Common myeloid progenitor, CD34-positive (primary cell): ENCODE measurements around the gene RANGAP1.
"Not testable (repeated sequence)": the region's sequence is repeated elsewhere in the genome, so short reads cannot be mapped to it uniquely, and the experiment has no call there.

Experiments
- CTCF ChIA-PET: fragments of 350-600 bp; sonication (Branson Sonifier 250); formaldehyde crosslinking; loops from one replicate; lab custom pipeline; 2021; ENCODE audit warnings: antibody characterized with exemption; lab: Charles Lee
- POLR2A ChIA-PET: fragments of 350-600 bp; sonication (Branson Sonifier 250); formaldehyde crosslinking; loops from one replicate; lab custom pipeline; 2021; ENCODE audit warnings: antibody characterized with exemption; lab: Charles Lee
- DNase-seq, 3 donors: peaks; one replicate each; pipeline versions ENCODE4 v3.0.0 to v3.0.0-alpha.2; 2013
- H3K27ac ChIP-seq, 2 experiments: 1 replicate in 1 of 2; 2 replicates in 1 of 2; pipeline ENCODE4 v1.7.0; 2013; ENCODE audit warnings: inconsistent platforms in 2 of 2, low read length in 2 of 2, mild to moderate bottlenecking in 2 of 2, low read depth in 1 of 2, moderate library complexity in 1 of 2; ENCODE audit not compliant: severe bottlenecking in 2 of 2, insufficient read depth in 1 of 2, poor library complexity in 1 of 2
- H3K27me3 ChIP-seq, 5 experiments: replicated peaks in 2 of 5; 1 replicate in 3 of 5; 2 replicates in 2 of 5; pipeline versions ENCODE4 v1.6.1 to v1.7.0; 2013; ENCODE audit warnings: low read length in 4 of 5, mild to moderate bottlenecking in 2 of 5, moderate library complexity in 2 of 5, inconsistent platforms in 1 of 5; ENCODE audit not compliant: insufficient read depth in 5 of 5, control insufficient read depth in 4 of 5
- H3K36me3 ChIP-seq, 4 experiments: 1 replicate in 2 of 4; 2 replicates in 2 of 4; pipeline versions ENCODE4 v1.6.1 to v1.7.0; 2013; ENCODE audit warnings: low read length in 3 of 4, control low read depth in 1 of 4, mild to moderate bottlenecking in 1 of 4; ENCODE audit not compliant: control insufficient read depth in 4 of 4, insufficient read depth in 4 of 4
- H3K4me1 ChIP-seq, 4 experiments: 1 replicate in 3 of 4; 2 replicates in 1 of 4; pipeline versions ENCODE4 v1.6.1 to v1.7.1; 2013; ENCODE audit warnings: low read length in 3 of 4, mild to moderate bottlenecking in 3 of 4, control low read depth in 1 of 4, inconsistent platforms in 1 of 4, moderate library complexity in 1 of 4; ENCODE audit not compliant: control insufficient read depth in 4 of 4, insufficient read depth in 4 of 4; ENCODE audit errors: control extremely low read depth in 1 of 4
- H3K4me3 ChIP-seq, 7 experiments: 1 replicate in 4 of 7; 2 replicates in 3 of 7; pipeline versions ENCODE4 v1.5.1 to v1.7.0; 2013; ENCODE audit warnings: mild to moderate bottlenecking in 7 of 7, low read length in 6 of 7, moderate library complexity in 6 of 7, inconsistent platforms in 2 of 7, low read depth in 2 of 7, control low read depth in 1 of 7; ENCODE audit not compliant: insufficient read depth in 4 of 7, control insufficient read depth in 1 of 7; ENCODE audit errors: extremely low read depth in 1 of 7
- H3K9me3 ChIP-seq, 5 experiments: 1 replicate in 4 of 5; 2 replicates in 1 of 5; pipeline versions ENCODE4 v1.6.1 to v1.7.1; 2013; ENCODE audit warnings: low read length in 4 of 5, mild to moderate bottlenecking in 2 of 5, inconsistent platforms in 1 of 5, low read depth in 1 of 5, moderate library complexity in 1 of 5; ENCODE audit not compliant: control insufficient read depth in 4 of 5, insufficient read depth in 2 of 5; ENCODE audit errors: control extremely low read depth in 1 of 5
- WGBS: methylation state at CpG from one replicate; pipeline ENCODE4 v1.1.5; 2013; ENCODE audit not compliant: insufficient coverage; 5-methylcytosine and 5-hydroxymethylcytosine counted together

Gene RANGAP1

DNA sequence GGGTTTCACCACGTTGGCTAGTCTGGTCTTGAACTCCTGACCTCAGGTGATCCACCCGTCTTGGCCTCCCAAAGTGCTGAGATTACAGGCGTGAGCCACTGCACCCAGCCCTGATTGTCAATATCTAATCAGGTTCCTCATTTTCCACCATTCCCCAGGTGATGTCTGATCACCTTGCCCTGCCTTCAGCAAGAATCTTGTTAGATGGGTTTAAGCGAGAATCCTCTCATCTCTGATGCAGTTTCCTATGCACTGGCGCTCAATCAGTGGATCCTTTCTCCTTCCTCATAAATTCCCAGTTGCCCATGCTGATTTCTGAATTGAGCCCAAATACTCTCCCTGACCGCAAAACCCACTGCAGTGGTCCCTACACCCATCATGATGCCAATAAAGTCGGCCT is 14.7 kb upstream of the RANGAP1 start:
- no peak for DNase-seq
- H3K9me3 ChIP-seq, result no peaks in the 10 kb centered on the region
- peaks cover 0 to 9% (median 2%) of the 10 kb centered on the region in 4 experiments for H3K36me3 ChIP-seq
- ChIA-PET CTCF (interaction anchor here (1.1 to 2.2 kb wide), 2 partner anchors 12 to 66 kb away, joined by 3 to 8 read pairs; no protein-coding TSS in a partner anchor), POLR2A (interaction anchor here (0.6 to 1.1 kb wide), 3 partner anchors 14 to 100 kb away, joined by 4 to 9 read pairs (median 7); partner anchors contain the start of gene RANGAP1)
- WGBS, result 69% methylated on average over 7 of the region's 7 CpGs
- H3K27ac ChIP-seq, result peak overlapping the region in 1 of 2 experiments; percentile 34
- H3K4me1 ChIP-seq, result peaks cover 4 to 16% (median 14%) of the 10 kb centered on the region in 4 experiments
- H3K27me3 ChIP-seq, result no peaks in the 10 kb centered on the region
- peak overlapping the region in 6 of 7 experiments; percentile 71 to 95 (median 88) for H3K4me3 ChIP-seq

GRCh38 chr22:41296826-41297667 is 11.1 kb upstream of the RANGAP1 start:
- peaks cover 2 to 6% (median 4%) of the 10 kb centered on the region in 4 experiments for H3K4me1 ChIP-seq
- WGBS, result 97% methylated on average over 6 of the region's 9 CpGs
- DNase-seq, result no peak
- ChIA-PET POLR2A (interaction anchor here (0.9 kb wide), 1 partner anchor 33 kb away, joined by 10 read pairs; no protein-coding TSS in a partner anchor), CTCF (no interaction called here)
- no peaks in the 10 kb centered on the region for H3K9me3 ChIP-seq
- no peak overlapping the region for H3K27ac ChIP-seq
- no peak overlapping the region for H3K4me3 ChIP-seq
- H3K36me3 ChIP-seq, result no peaks in the 10 kb centered on the region
- no peaks in the 10 kb centered on the region for H3K27me3 ChIP-seq

DNA sequence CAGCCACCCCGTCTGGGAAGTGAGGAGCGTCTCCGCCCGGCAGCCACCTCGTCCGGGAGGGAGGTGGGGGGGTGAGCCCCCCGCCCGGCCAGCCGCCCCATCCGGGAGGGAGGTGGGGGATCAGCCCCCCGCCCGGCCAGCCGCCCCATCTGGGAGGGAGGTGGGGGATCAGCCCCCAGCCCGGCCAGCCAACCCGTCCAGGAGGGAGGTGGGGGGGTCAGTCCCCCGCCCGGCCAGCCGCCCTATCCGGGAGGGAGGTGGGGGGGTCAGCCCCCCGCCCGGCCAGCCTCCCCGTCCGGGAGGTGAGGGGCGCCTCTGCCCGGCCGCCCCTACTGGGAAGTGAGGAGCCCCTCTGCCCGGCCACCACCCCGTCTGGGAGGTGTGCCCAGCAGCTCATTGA is 8.8 kb upstream of the RANGAP1 start:
- CTCF ChIA-PET, H3K4me3 ChIP-seq, H3K4me1 ChIP-seq, DNase-seq, H3K9me3 ChIP-seq, H3K27ac ChIP-seq, H3K27me3 ChIP-seq, POLR2A ChIA-PET, H3K36me3 ChIP-seq: not testable (repeated sequence)
- WGBS, result 80% methylated on average over 2 of the region's 28 CpGs

DNA sequence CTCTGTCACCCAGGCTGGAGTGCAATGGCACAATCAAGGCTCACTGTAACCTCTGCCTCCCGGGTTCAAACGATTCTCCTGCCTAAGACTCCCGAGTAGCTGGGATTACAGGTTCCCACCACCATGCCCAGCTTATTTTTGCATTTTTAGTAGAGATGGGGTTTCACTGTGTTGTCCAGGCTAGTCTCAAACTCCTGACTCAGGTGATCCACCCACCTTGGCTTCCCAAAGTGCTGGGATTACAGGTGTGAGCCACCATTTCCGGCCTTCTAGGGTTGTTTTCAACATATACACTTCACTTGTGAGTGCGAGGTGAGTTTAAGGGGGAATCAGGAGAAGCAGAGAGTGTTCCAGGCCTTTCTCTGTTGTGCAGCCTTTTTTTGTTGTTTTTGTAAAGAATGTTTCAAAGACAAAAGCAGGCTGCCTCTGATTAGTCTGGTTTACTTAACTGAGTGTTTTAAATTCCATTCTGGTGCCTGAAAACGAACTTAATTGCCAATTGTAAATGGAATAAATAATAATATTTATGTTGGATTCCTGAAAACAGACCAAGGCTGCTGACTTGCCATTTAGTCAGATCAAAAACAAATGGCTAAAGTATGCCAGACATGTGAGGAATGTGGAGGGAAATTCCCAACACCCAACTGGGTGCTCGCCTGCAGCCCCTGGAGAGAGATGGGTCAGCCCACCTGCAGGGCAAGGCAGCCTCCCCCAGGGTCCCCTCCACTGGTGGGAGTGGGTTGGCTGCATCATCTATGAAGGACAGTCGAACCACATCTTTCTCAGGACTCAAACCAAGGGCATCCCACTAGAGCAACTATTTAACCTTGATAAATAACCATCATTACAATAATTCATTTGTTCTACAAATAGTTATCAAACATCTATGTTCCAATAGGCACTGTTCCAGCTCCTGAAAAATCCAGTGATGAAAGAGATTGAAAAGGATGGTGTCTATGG is 4.6 kb upstream of the RANGAP1 start:
- no peak for DNase-seq
- Histone ChIP-seq H3K4me1 (peaks cover 9 to 21% (median 18%) of the 10 kb centered on the region in 4 experiments), H3K36me3 (no peaks in the 10 kb centered on the region), H3K4me3 (no peak overlapping the region), H3K27ac (no peak overlapping the region), H3K27me3 (no peaks in the 10 kb centered on the region), H3K9me3 (no peaks in the 10 kb centered on the region)
- no CpG with 5 or more reads among the region's 8 CpGs for WGBS
- ChIA-PET POLR2A (no interaction called here), CTCF (interaction anchor here (0.7 to 2.5 kb wide), 2 partner anchors 11 to 227 kb away, joined by 4 to 8 read pairs; partner anchors contain the start of gene ZC3H7B)

GRCh38 chr22:41289671-41290070 is 3.7 kb upstream of the RANGAP1 start:
- no peaks in the 10 kb centered on the region for H3K9me3 ChIP-seq
- H3K4me3 ChIP-seq, result no peak overlapping the region
- ChIA-PET POLR2A (no interaction called here), CTCF (interaction anchor here (2.5 kb wide), 1 partner anchor 12 kb away, joined by 8 read pairs; the partner anchor contains the start of gene ZC3H7B)
- H3K4me1 ChIP-seq, result peaks cover 12 to 30% (median 26%) of the 10 kb centered on the region in 4 experiments
- no peaks in the 10 kb centered on the region for H3K27me3 ChIP-seq
- no peak for DNase-seq
- peaks cover 0 to under 1% (median 0%) of the 10 kb centered on the region in 4 experiments for H3K36me3 ChIP-seq
- 100% methylated on average over 1 of the region's 1 CpG for WGBS
- H3K27ac ChIP-seq, result no peak overlapping the region

- Histone ChIP-seq H3K27ac (no peak overlapping the region), H3K9me3 (no peaks in the 10 kb centered on the region), H3K36me3 (peaks cover 0 to 8% (median 1%) of the 10 kb centered on the region in 4 experiments), H3K4me1 (peaks cover 12 to 33% (median 28%) of the 10 kb centered on the region in 4 experiments), H3K27me3 (no peaks in the 10 kb centered on the region), H3K4me3 (no peak overlapping the region)
- 91% methylated on average over 6 of the region's 9 CpGs for WGBS
- DNase-seq, result no peak
- ChIA-PET POLR2A (interaction anchor here (1.5 kb wide), 1 partner anchor 14 kb away, joined by 5 read pairs; the partner anchor contains the start of gene ZC3H7B), CTCF (interaction anchor here (0.8 to 2.5 kb wide), 2 partner anchors 11 to 14 kb away, joined by 3 to 8 read pairs; partner anchors contain the start of gene ZC3H7B)
Measured at GRCh38 chr22:41288245-41288946, 2.4 kb upstream of the RANGAP1 start.
